Prostate gland (tissue), 2 donors: ENCODE results near the gene BST1. TPM values are rescaled to one million over a fixed set of nuclear protein-coding genes. Genes with fewer than 3 reads are reported as not detected.
A peak's percentile ranks its signal among the peaks of the same experiment; 100 is the strongest.

ENCODE experiments used
- DNase-seq: peaks from one replicate; pipeline ENCODE4 v3.0.0-alpha.2; 2019; ENCODE audit warnings: low spot score
- H3K27ac ChIP-seq, 2 donors: fragments of 200-600 bp; sonication (generic); 2 replicates each; pipeline ENCODE4 v1.5.1; 2017 to 2019
- H3K27me3 ChIP-seq: fragments of 200-600 bp; sonication (generic); replicated peaks from 2 replicates; pipeline ENCODE4 v1.5.1; 2019; ENCODE audit not compliant: insufficient read depth
- H3K36me3 ChIP-seq, 2 donors: fragments of 200-600 bp; sonication (generic); 1 replicate in 1 of 2; 2 replicates in 1 of 2; pipeline versions ENCODE4 v1.5.1 to v1.8.1; 2017 to 2019
- H3K4me1 ChIP-seq: fragments of 200-600 bp; sonication (generic); replicated peaks from 2 replicates; pipeline ENCODE4 v1.5.1; 2019
- H3K4me3 ChIP-seq, 2 donors: fragments of 200-600 bp; sonication (generic); 2 replicates each; pipeline ENCODE4 v1.5.1; 2017 to 2019
- H3K9me3 ChIP-seq: fragments of 200-600 bp; sonication (generic); 2 replicates; pipeline ENCODE4 v1.5.1; 2017
- CTCF ChIP-seq, 4 experiments: fragments of 200-600 bp in 2 of 4; fragments of 450-650 bp in 2 of 4; sonication (generic) in 2 of 4; IDR thresholded peaks; 1 replicate in 3 of 4; 2 replicates in 1 of 4; pipeline ENCODE4 v1.5.1; 2016 to 2019; ENCODE audit warnings: antibody characterized with exemption in 4 of 4, mild to moderate bottlenecking in 2 of 4, moderate library complexity in 2 of 4
- POLR2A ChIP-seq: fragments of 450-650 bp; IDR thresholded peaks from one replicate; pipeline ENCODE4 v1.6.1; 2016; ENCODE audit warnings: antibody characterized with exemption, mild to moderate bottlenecking
- POLR2AphosphoS5 ChIP-seq: sonication (generic); formaldehyde crosslinking; IDR thresholded peaks from one replicate; pipeline ENCODE4 v1.6.1; 2017; ENCODE audit warnings: antibody characterized with exemption
- whole genome bisulfite sequencing: methylation state at CpG from one replicate; pipeline ENCODE4 v1.1.5; 2018; 5-methylcytosine and 5-hydroxymethylcytosine counted together
- intact Hi-C: fragments of 100-400 bp; cut with DNase I; formaldehyde crosslinking; loops from one replicate; pipeline ENCODE4 v1.14.2; 2022
- total RNA-seq, 2 donors: library from RNA; depleted of rRNA; stranded (reverse); fragments of >200 nt; gene quantifications; one replicate each; pipeline ENCODE4 v1.1.0, GENCODE V29; 2016

Gene BST1
- total RNA-seq, 2 donors from 2014 or later, result 1.1 to 2.3 TPM

- TF ChIP-seq POLR2A (no peak), CTCF (IDR thresholded peaks at IDR 0.05) (no peak), POLR2AphosphoS5 (no peak)
- H3K27me3 ChIP-seq, result no peaks in the 10 kb centered on the region
- peak; percentile 42 for DNase-seq
- intact Hi-C loops, result no loop called here
- peak within 1 kb of the TSS; percentile 32 to 58 for H3K4me3 ChIP-seq
- WGBS, result 2% methylated on average over 75 of the region's 76 CpGs
- no peaks in the 10 kb centered on the region for H3K9me3 ChIP-seq
- no peaks in the 10 kb centered on the region for H3K4me1 ChIP-seq
- no peaks in the 10 kb centered on the region for H3K36me3 ChIP-seq
- peak within 1 kb of the TSS; percentile 72 to 81 for H3K27ac ChIP-seq
Observed at GRCh38 chr4:15778289-15779241, 75.7 kb downstream of the BST1 start, which contains the start of gene CD38. TSS of gene CD38 (plus strand) at chr4:15778328. CDS start at chr4:15778415, 87 bp downstream.

GRCh38 chr4:15779306-15779705 is 76.4 kb downstream of the BST1 start:
- peak; percentile 43 for DNase-seq
- H3K9me3 ChIP-seq, result no peaks in the 10 kb centered on the region
- H3K4me1 ChIP-seq, result no peaks in the 10 kb centered on the region
- H3K27ac ChIP-seq, result peak overlapping the region; percentile 20 to 81
- peak overlapping the region; percentile 32 to 58 for H3K4me3 ChIP-seq
- 1% methylated on average over 14 of the region's 14 CpGs for WGBS
- peak in 3 of 4 experiments; percentile 25 to 50 (median 26) for TF ChIP-seq CTCF (IDR thresholded peaks at IDR 0.05)
- peak; percentile 6 for TF ChIP-seq POLR2AphosphoS5
- no peak for TF ChIP-seq POLR2A
- no peaks in the 10 kb centered on the region for H3K27me3 ChIP-seq
- no peaks in the 10 kb centered on the region for H3K36me3 ChIP-seq
- intact Hi-C loops, result no loop called here

GRCh38 chr4:15779809-15780208 is 76.9 kb downstream of the BST1 start:
- Histone ChIP-seq H3K36me3 (no peaks in the 10 kb centered on the region), H3K4me3 (peak overlapping the region; percentile 32 to 58), H3K4me1 (no peaks in the 10 kb centered on the region), H3K27me3 (no peaks in the 10 kb centered on the region), H3K27ac (peak overlapping the region in 1 of 2 donors; percentile 81), H3K9me3 (no peaks in the 10 kb centered on the region)
- 71% methylated on average over 1 of the region's 1 CpG for WGBS
- intact Hi-C loops, result no loop called here
- DNase-seq, result no peak
- TF ChIP-seq POLR2AphosphoS5, result no peak
- TF ChIP-seq POLR2A, result no peak
- no peak for TF ChIP-seq CTCF (IDR thresholded peaks at IDR 0.05)

- H3K27ac ChIP-seq, result no peak overlapping the region
- H3K4me3 ChIP-seq, result no peak overlapping the region
- no peak for DNase-seq
- no peaks in the 10 kb centered on the region for H3K27me3 ChIP-seq
- no peaks in the 10 kb centered on the region for H3K36me3 ChIP-seq
- H3K4me1 ChIP-seq, result no peaks in the 10 kb centered on the region
- no peaks in the 10 kb centered on the region for H3K9me3 ChIP-seq
- intact Hi-C loops, result no loop called here
- TF ChIP-seq POLR2A, result no peak
- TF ChIP-seq CTCF (IDR thresholded peaks at IDR 0.05), result no peak
- WGBS, result 80% methylated on average over 6 of the region's 6 CpGs
Observed at GRCh38 chr4:15781427-15782095, 78.7 kb downstream of the BST1 start.

Other genes with a start within 250 kb of the BST1 start
- 10 to 100 TPM; 13.5 to 38.1 TPM for gene CC2D2A, start 233.2 kb upstream of the BST1 start, total RNA-seq
- gene FBXL5, start 47.7 kb upstream of the BST1 start, total RNA-seq, result 100 to 1,000 TPM in 1 of 2 donors, 10 to 100 TPM in 1; 86.0 to 123 TPM
- 10 to 100 TPM; 38.9 to 52.5 TPM for gene FAM200B, start 21.2 kb upstream of the BST1 start, total RNA-seq
- 1 to 10 TPM; 4.6 to 9.9 TPM for gene CD38, start 75.3 kb downstream of the BST1 start, total RNA-seq
- 1 to 10 TPM; 1.1 to 1.4 TPM for gene FGFBP1, start 235.7 kb downstream of the BST1 start, total RNA-seq